NB4 (cell line): ENCODE data around the gene BTBD19.

Experiments used
- DNase-seq: peaks from one replicate; pipeline ENCODE4 v3.0.0; 2010; ENCODE audit warnings: low read depth
- H3K4me3 ChIP-seq: one replicate; pipeline ENCODE4 v1.5.1; 2011; ENCODE audit warnings: mild to moderate bottlenecking, low read depth, low read length, moderate library complexity
- MAX ChIP-seq: IDR thresholded peaks from 2 replicates; pipeline ENCODE4 v1.6.1; 2011; ENCODE audit warnings: low read depth, low read length
- MYC ChIP-seq: IDR thresholded peaks from 2 replicates; pipeline ENCODE4 v1.6.1; 2011; ENCODE audit warnings: low read depth, low read length
- POLR2A ChIP-seq: IDR thresholded peaks from 2 replicates; pipeline ENCODE4 v1.6.1; 2011; ENCODE audit warnings: mild to moderate bottlenecking; ENCODE audit not compliant: insufficient read length; ENCODE audit errors: extremely low read depth
- TF ChIP-seq, protein P1 (sequence below): IDR thresholded peaks from one replicate; pipeline ENCODE4 v1.5.1; 2012; ENCODE audit warnings: low read depth, low read length

BTBD19 gene

DNA sequence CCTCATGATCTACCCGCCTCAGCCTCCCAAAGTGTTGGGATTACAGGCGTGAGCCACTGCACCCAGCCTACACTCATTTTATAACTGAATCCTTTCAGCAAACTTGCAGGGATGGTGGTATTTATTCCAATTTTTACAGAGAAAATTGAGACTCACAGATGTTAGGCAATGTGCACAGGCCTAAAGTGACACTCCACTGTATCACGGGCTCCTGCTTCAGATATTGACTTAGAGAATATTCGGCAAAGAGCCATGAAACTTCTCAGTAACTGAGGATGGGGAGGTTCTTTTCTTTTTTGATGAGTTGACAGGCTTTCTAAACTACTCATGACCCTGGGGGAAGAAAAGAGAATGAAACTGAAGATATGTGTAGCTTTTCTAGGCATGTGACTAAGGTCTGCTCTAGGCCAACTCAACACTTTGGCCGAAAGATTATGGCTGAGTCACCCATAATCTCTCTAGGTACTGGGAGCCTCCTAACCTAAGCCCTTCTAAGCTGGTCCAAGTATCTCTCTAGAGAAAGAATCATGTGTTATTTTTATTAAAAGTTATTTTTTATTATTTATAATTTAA, 54.6 kb downstream of the BTBD19 start:
- TF ChIP-seq MAX = no peak
- TF ChIP-seq POLR2A = no peak
- TF ChIP-seq, protein P1, sequence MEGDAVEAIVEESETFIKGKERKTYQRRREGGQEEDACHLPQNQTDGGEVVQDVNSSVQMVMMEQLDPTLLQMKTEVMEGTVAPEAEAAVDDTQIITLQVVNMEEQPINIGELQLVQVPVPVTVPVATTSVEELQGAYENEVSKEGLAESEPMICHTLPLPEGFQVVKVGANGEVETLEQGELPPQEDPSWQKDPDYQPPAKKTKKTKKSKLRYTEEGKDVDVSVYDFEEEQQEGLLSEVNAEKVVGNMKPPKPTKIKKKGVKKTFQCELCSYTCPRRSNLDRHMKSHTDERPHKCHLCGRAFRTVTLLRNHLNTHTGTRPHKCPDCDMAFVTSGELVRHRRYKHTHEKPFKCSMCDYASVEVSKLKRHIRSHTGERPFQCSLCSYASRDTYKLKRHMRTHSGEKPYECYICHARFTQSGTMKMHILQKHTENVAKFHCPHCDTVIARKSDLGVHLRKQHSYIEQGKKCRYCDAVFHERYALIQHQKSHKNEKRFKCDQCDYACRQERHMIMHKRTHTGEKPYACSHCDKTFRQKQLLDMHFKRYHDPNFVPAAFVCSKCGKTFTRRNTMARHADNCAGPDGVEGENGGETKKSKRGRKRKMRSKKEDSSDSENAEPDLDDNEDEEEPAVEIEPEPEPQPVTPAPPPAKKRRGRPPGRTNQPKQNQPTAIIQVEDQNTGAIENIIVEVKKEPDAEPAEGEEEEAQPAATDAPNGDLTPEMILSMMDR = no peak
- no peak for TF ChIP-seq MYC
- no peak for DNase-seq

More for the DNA sequence above, 54.6 kb downstream of the BTBD19 start:
- no peak overlapping the region for H3K4me3 ChIP-seq
